HCEC 1CT (cell line): ENCODE data around the gene TOR1A.
"Not testable (repeated sequence)": the region's sequence is repeated elsewhere in the genome, so short reads cannot be mapped to it uniquely, and the experiment has no call there.

Source experiments
- DNase-seq: peaks from one replicate; pipeline ENCODE4 v3.0.0-alpha.2; 2017

Gene TOR1A

DNA sequence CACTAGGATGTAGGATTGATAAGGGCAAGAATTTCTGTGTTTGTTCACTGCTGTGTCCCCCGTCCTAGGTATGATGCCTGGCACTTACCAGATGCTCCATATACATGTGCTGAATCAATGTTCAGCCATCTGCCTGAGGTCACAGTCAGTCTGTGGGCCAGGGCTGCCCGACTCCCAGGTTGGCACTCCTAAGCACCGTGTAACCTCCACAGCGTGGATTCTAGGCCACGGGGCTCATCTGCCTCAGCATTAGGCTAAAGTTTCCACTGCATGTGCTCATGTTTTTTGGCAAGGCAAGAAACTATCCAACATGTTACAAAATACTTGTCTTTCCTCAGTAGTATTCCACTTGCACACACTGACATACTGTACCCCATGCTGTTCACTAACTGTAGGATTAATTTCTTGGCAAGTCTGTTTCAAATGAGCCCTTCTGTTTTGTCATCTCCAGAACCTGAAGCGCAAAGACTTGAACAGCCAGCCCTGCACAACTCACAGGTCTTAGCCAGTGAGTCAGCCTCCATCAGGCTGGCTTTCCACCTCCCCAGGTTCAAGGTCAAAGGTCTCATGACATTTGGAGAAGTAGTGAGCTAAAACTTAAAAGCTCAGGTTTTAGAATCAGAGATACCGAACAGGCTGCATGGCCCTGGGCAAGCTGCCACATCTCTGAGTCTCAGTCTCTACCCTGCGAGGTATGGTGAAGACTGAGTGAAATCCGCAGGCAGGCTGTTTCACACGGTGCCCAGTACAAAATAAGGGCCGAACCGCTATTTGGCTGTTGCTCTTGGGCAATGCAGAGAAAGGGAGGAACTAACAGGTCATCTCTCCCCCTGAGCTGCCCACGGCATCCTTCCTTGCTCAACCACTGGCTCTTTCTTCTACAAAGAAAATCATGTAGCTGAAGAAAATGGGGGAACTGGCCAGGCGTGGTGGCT, 7.2 kb downstream of the TOR1A start:
- no peak for DNase-seq

DNA sequence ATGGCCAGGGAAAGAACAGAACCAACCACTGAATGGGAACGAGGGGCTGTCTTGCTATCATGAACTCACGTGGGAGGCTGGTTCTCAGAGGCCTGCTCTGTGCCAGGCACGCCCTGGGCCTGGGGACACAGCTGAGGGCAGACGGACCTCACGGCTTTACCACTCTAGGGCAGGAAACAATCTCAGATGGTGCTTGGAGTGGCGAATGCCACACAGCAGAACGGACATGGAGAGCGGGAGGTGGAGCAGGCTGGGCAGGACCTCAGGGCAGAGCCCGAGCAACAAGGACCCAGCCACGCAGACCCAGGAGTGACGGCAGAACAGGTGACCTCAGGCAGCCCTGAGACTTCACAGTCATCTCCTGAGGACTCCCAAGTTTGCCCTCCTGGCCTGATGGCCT, 8.7 kb downstream of the TOR1A start:
- no peak for DNase-seq

DNA sequence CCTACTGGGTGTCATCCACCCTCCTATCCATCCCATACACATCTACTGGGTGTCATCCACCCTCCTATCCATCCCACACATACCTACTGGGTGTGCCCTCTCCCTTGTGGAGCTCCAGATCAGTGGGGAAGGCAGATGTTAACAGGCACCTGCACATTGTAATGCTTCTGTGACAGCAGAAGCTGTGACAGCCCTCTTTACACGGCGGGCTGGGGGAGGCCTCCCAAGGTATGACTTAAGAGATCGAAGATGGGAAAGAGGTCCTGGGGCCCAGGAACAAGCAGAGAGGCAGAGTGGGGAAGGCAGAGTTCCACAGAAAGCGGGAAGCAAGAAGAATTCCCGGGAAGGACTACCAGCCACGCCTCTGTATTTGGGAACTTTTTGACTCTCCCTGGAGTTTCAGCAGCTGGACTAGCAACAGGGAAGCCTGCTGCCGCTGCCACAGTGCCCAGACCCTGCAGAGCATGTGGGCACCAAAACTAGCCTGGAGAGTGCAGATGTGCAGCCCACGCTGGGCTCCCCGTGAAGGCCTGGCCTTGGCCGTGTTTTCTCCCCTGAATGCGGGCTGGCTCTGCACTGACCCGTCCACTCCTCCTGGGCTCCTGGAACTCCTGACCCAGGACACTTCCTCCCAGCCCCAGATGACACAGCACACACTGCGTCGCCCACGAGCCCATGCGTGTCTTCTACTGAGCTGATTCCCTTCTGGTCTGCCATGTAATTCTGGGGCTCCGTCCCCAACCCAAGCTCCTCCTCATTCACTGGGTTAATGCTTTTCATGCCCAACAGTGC, 9.3 kb downstream of the TOR1A start:
- no peak for DNase-seq

DNA sequence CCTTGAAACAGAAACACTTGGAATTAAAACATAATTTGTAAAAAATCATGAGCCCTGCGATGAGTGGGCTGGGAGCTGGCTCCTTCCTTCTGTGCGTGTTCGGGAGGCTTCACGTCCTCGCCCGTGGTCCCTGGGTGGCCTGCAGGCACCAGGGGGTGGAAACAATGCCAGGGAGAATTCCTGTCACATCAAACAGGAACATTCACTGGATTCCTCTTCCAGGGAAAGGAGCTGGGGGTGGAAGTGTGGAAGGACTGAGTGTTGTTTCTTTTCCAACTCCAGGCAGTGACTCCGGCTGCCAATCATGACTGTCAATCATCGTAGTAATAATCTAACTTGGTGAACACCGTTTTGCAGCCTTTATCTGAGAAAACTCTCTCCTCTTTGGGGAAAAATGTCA, 10.3 kb downstream of the TOR1A start:
- DNase-seq = no peak

DNA sequence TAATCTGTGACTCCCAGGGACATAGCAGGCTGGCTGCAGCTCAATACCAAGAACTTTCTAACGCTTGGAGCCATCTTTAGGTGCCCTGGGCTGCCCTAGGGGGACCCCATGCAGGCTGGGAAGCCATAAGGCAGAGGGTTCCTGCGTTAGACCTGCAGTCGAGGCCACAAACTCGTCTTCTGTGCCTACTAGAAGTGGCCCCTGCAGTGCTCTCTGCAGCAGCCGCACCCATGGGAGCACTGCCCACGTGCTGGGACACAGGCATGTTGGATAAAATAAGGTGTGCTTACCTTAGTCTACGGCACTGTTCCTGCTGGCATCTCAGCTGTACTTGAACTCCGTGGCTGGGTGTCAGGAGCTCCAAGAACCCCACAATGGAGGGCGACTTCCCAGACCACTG, 11.6 kb downstream of the TOR1A start:
- no peak for DNase-seq

DNA sequence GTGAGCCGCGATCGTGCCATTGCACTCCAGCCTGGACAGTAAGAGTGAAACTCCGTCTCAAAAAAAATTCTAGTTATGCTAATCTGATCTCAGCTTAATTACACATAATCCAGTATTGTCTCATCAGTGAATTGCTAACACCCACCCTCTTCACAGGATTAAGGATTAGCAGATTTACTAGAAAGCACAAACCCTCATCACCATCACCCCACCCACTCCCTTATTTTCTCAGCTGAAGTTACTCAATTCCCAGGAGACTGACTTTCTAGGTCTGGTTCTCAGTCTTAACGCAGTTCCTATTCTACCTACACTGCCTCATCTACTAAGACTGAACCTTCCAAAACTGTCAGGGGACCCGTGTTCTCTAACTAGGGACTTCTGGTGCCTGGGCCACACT, 12.0 kb downstream of the TOR1A start:
- no peak for DNase-seq

DNA sequence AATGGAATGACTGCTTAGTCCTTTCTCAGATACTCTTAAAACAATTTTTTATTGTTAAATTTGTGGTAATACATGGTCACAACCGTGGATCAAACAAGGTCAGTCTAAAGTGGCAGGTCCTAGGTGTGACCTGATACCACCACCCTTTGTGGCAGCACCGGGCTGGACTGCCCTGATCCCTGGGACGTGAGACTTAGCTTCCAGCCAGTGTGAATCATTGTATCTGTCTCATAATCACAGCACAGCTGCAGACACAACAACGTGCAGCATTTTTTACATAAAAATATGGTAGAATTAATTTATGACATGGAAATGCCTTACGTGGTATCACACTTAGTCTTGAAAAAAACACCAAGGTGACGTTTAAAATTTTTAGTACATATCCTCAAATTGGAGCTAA, 13.1 kb downstream of the TOR1A start:
- DNase-seq = no peak

DNA sequence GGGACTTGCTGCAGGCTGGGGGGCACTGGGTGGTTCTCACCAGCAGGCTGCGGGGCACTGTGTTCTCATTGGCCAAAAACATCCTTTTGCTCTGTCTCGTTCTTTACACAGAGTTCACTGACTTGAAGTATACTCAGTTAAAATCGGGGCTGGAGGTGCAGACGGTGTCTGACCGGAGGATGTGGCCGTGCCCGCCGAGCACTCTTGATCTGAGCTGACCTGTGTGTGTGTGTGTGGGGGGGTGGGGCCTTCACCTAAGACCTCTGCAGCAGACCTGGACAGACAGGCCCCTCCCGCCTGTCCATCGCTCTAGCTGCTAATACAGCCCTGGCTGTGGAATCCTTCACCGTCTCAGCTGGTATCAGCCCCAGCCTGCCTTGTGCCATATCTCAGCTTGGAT, 13.8 kb downstream of the TOR1A start:
- DNase-seq = no peak

DNA sequence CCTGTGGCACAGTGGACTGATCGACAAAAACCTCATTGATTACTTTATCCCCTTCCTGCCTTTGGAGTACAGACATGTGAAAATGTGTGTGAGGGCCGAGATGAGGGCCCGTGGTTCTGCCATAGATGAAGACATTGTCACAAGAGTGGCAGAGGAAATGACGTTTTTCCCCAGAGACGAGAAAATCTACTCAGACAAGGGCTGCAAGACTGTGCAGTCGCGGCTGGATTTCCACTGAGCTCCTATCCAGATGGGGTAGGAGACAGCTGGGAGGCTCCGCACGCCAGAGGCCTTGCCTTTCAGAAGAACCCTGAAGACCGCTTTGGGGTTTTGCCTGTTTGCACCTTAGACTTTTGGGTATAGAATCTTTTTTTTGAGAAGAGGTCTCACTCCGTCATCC, 14.6 kb downstream of the TOR1A start:
- DNase-seq = no peak

DNA sequence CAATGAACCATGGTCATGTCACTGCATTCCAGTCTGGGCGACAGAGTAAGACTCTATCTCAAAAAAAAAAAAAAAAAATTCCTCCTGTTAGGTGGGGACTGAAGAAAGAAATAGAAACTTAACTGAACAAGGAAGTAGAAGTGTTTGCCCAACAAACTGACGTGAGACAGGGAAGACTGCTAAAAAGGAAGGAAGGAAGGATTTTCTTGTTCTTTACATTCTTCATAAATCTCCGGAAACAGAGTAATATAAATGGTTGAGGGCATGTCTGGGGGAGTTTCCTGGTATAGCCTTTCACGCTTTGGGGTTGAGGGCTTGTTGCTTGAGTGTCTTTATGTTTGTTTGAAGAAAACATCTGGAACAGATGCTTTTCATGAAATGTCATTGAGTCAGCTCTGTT, 17.9 kb downstream of the TOR1A start:
- no peak for DNase-seq

DNA sequence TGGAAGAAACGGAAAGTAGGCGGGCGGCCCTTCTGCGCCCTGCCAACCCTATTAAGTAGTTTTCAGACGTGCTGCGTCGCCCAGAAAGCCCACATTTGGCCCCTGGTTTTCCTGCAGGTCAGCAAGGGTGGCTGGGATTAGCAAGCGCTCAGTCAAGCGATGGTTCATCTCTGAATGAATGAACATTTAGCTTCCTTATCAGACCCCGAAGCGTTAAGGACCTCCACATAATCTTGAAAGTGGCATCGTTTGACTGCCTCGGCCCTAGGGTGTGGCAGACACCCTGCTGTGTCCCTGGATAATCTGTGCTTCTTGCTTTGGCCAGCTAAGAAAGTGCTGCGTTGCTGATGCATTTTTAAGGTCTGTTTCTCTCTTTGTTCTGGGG, 20.3 kb downstream of the TOR1A start:
- no peak for DNase-seq

DNA sequence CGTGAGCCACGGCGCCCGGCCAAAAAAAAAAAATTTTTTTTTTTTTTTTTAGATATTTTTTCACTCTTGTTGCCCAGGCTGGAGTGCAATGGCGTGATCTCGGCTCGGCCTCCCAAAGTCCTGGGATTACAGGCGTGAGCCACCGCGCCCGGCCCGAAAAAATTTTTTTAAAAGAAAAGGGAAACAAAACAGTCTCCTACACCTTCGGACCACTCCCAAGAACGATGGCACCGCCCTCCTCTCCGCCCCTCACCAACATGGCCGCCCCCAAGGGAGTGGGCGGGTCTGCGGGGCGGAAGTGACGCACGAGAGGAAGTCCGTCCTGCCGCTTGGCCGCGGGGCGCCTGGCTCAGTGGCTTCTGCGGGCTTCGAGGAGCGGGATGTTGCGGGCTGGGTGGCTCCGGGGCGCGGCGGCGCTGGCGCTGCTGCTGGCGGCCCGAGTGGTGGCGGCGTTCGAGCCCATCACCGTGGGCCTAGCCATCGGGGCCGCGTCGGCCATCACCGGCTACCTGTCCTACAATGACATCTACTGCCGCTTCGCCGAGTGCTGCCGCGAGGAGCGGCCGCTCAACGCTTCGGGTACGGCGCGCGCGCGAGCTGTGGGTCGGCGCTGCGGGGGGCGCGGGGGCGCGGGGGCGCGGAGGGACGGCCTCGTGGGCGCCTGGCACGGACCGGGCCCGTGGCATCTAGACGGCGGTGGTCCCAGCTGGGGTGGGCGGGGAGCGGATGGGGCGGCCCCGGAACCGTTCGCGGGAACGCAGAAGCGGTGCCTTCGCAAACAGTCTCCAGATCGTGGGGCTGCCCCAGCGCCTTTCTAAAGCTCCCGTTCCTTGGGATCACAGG, 20.9 kb downstream of the TOR1A start, which contains the start of gene TOR1B:
Gene TOR1B (plus strand): TSS at position 352 of the 843 bp plus-strand sequence. CDS start 29 bp downstream, at position 381.
- DNase-seq = peak; percentile 90

DNA sequence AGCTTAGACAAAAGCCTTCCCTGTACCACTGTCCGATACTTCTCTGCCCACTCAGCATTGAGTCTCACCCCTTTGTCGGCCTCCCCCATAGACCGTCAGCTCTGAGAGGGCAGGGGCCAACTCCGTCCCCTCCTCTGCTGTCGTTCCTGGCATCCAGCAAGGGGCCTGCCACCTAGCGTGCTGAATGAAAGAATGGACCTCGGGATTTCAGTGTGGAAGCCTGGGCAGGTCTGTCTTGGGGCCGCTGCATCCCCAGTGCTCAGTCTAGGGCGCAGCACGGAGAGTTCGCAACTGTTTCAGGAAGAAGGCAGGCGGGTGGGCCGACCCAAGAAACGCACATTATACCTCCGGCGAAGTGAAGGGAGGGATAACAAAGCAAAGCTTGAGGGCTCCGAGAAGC, 22.4 kb downstream of the TOR1A start:
- DNase-seq = no peak

DNA sequence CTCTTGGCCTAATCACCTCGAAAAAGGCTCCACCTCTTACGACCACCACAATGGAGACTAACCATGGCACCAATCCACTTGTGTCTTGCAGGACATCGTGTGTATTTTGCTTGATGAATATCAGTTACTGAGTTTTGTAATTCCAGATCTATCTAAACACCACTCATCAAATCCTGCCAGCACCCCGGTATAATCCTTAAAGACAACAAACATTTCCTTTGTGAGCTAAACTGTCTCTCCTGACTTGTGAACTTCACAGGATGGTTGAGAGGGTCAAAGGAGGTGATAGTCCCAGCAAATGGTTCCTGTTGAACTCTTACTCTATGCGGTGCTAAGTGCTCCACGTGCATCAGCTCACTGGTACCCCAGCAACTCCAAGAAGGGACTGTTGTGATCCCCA, 25.0 kb downstream of the TOR1A start:
- no peak for DNase-seq

DNA sequence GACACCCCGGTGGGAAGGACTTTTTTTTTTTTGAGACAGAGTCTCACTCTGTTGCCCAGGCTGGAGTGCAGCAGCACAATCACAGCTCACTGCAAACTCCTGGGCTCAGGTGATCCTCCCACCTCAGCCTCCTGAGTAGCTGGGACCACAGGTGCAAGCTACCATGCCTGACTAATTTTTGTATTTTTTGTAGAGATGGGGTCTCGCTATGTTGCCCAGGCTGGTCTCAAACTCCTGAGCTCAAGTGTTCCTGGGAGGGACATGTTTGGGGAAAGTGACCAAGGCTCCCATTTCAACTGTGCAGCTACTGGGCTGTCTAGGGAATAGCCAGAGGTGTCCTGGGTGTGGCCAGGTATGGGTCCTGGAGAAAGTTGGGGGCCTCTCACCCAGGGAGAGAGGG, 27.9 kb downstream of the TOR1A start:
- not testable (repeated sequence) for DNase-seq

DNA sequence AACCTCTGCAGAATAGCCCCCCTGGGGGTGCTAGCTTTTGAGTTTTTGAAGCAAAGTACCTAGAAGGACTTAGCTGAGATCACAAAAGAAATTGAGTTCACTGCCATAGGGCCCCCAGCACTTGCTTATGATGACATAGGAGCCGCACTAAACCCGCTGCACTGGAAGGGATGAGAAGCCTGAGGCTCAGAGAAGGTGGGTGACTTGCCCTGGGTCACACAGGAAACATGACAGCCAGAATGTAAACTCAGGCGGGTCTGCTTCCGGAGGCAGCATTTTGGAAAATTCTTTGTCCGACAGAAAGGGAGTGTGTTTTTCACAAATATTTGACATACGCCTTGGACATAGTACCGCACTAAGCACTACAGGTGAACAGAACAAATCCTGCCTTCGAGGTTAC, 29.4 kb downstream of the TOR1A start:
- DNase-seq = no peak

DNA sequence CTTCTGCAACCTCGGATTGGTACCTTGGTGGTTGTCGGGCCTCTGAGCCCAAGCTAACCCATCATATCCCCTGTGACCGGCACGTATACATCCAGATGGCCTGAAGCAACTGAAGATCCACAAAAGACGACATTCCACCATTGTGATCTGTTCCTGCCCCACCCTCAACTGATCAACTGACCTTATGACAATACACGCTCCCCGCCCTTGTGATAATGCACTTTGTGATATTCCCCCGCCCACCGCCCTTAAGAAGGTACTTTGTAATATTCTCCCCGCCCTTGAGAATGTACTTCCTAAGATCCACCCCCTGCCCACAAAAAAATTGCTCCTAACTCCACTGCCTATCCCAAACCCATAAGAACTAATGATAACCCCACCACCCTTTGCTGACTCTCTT, 37.5 kb downstream of the TOR1A start:
- no peak for DNase-seq

DNA sequence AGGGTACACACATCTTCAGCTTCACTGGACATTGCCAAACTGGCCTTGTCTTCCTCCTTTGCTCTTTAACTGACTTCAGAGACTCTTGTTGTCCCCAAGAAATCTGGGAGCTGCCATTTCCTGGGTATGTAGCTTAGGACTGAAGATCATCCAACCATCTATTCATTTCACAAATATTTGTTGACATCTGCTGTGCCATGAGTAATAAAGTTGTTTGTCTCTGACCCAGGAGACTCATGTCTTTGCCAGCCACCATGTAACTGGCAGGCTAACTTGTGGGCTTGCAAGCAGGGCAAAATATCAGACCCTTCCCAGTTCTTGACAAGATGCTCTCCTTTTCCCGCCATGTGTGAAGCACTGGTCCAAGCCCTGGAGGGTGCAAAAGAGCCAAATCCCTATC, 38.1 kb downstream of the TOR1A start:
- no peak for DNase-seq

DNA sequence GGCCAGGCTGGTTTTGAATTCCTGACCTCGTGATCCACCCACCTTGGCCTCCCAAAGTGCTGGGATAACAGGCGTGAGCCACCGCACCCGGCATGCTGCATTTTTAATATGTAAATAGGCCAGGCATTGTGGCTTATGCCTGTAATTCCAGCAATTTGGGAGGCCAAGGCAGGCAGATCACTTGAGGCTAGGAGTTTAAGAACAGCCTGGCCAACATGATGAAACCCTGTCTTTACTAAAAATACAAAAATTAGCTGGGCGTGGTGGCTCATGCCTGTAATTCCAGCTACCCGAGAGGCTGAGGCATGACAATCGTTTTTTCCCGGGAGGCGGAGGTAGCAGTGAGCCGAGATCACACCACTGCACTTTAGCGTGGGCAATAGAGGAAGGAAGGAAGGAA, 39.0 kb downstream of the TOR1A start:
- DNase-seq = not testable (repeated sequence)

DNA sequence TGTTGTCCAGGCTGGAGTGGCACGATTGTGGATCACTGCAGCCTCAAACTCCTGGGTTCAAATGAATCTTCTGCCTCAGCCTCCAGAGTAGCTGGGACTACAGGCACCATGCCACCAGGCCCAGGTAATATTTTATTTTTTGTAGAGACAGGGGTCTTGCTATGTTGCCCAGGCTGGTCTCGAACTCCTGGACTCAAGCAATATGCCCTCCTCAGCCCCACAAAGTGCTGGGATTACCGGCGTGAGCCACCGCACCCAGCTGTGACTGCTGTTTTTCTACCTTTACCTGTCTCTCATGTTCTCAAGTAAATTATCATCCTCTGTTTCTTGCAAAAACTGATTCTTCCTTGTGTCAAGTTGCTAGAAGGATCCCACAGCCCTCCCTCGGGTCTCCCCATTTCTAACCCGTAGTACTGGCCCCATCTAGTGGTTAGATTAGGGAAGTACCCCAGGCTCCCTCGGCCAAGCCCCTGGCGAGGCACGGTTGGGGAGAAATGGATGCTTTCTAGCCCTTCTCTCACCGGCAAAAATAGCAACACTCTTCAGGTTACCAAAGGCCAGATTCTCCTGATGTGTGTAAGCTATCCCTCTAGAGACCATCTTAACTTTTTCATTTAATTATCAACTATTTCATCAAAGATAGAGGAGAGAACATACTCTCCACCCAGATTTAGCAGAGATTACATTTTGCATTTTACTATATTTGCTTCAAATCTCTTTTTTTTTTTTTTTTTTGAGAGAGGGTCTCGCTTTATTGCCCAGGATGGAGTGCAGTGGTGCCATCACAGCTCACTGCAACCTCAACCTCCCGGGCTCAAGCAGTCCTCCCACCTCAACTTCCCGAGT, 40.2 kb downstream of the TOR1A start:
- DNase-seq = peak; percentile 63

DNA sequence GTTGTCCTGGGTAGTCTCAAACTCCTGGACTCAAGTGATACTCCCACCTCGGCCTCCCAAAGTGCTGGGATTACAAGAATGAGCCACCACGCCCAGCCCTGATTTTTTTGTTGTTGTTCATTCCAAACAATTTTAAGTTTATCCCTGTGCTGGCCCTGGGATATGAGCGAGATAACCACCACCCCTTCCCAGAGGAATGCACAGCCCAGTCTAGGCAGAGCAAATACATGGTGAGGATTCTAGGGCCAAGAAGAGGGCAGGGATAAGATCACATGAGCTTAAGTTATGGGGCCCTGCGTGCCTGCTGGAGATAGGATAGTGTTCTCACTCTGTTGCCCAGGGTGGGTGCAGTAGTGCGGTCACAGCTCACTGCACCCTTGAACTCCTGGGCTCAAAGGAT, 42.0 kb downstream of the TOR1A start:
- no peak for DNase-seq

DNA sequence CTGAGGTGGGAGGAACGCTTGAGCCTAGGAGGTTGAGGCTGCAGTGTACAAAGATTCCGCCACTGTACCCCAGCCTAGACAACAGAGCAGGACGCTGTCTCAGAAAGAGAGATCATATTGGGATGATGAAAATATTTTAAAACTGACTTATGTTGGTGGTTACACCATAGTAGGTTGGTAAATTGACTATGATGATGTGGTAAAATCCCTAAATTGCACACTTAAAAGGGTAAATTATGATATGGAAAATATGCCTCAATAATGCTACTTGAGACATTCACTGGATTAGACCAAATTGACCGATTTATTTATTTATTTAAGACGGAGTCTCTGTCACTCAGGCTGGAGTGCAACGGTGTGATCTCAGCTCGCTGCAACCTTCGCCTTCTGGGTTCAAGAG, 42.8 kb downstream of the TOR1A start:
- no peak for DNase-seq
